GM21717 (cell line): Measurements from ENCODE around the gene WRAP73.

ENCODE experiments used
- ATAC-seq: cut with Tn5 transposase; IDR thresholded peaks from one replicate; pipeline ENCODE4 v1.9.1; 2021; ENCODE audit warnings: mild to moderate bottlenecking, moderate library complexity; ENCODE audit not compliant: unreplicated experiment

Gene WRAP73

GRCh38 chr1:3669421-3669821 lies 19.5 kb upstream of the WRAP73 start:
- ATAC-seq: no peak

GRCh38 chr1:3668585-3669300 lies 18.8 kb upstream of the WRAP73 start:
- ATAC-seq: no peak

- ATAC-seq: no peak
Observed at GRCh38 chr1:3668148-3668547, 18.2 kb upstream of the WRAP73 start.

- ATAC-seq: no peak
Observed at GRCh38 chr1:3664700-3665375, 14.9 kb upstream of the WRAP73 start.

GRCh38 chr1:3663999-3664699 lies 14.2 kb upstream of the WRAP73 start:
- ATAC-seq: no peak

- ATAC-seq: no peak
Observed at GRCh38 chr1:3662080-3662671, 12.3 kb upstream of the WRAP73 start.

GRCh38 chr1:3661631-3662030 lies 11.7 kb upstream of the WRAP73 start:
- ATAC-seq: no peak

GRCh38 chr1:3660704-3661103 lies 10.8 kb upstream of the WRAP73 start:
- ATAC-seq: no peak

- no peak for ATAC-seq
Observed at GRCh38 chr1:3659093-3659492, 9.2 kb upstream of the WRAP73 start.

- no peak for ATAC-seq
Observed at GRCh38 chr1:3658231-3658615, 8.3 kb upstream of the WRAP73 start.

- ATAC-seq: no peak
Observed at GRCh38 chr1:3657578-3658230, 7.8 kb upstream of the WRAP73 start.

GRCh38 chr1:3657096-3657475 lies 7.2 kb upstream of the WRAP73 start:
- no peak for ATAC-seq

GRCh38 chr1:3656450-3657095 lies 6.7 kb upstream of the WRAP73 start:
- no peak for ATAC-seq

GRCh38 chr1:3654549-3655281 lies 4.8 kb upstream of the WRAP73 start:
- ATAC-seq: no peak

GRCh38 chr1:3653286-3653618 lies 3.3 kb upstream of the WRAP73 start:
- ATAC-seq: no peak

- peak; percentile 7 for ATAC-seq
Observed at GRCh38 chr1:3652548-3653285, 2.8 kb upstream of the WRAP73 start.

GRCh38 chr1:3651930-3652547 lies 2.1 kb upstream of the WRAP73 start, which contains the start of gene TP73:
TP73 (plus strand) TSS chr1:3652516; CDS start chr1:3682366, 29,850 bp downstream.
- ATAC-seq: peak; percentile 24

GRCh38 chr1:3651026-3651929 lies 1.4 kb upstream of the WRAP73 start:
- no peak for ATAC-seq
